Measurements from ENCODE around the gene SLC5A9. TPM values are rescaled to one million over a fixed set of nuclear protein-coding genes. Genes with fewer than 3 reads are reported as not detected.

Gene SLC5A9
- total RNA-seq (ENCODE audit: low replicate concordance): not detected in 2 replicates

DNA sequence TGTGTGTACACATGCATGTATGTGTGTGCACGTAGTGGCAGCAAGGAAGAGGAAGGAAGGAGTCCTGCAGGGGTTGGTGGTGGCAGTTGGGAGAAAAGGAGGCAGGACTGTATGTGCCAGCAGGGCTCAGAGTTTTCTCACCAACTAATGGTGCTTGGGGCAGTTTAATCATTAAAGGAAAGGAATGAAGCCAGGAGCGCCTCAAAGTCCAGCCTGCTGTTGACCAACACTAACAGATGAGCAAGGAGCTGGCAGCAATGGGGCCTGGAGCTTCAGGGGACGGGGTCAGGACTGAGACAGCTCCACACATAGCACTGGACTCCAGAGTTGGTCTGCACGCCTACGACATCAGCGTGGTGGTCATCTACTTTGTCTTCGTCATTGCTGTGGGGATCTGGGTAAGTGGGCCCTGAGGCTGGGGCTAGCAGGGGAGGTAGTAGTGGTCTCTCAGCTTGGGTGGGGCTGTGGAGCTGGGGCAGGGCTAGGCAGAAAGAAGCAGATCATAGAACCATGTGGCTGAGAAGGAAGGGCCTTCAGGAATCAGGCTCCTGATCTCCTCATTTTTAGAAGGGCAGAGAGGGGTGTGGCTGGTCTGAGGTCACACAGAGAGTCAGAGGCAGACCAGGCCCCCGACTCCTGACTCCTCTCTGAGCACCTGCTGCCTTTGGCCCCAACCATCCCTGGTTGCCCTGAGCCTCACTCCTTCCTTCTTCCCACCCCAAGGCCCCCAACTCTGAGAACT lies at the start of gene SLC5A9:
Gene SLC5A9 (plus strand): TSS at position 216 of the 742 bp plus-strand sequence. CDS start 21 bp downstream, at position 237.
- H3K4me3 ChIP-seq (ENCODE audit: low read depth, low read length): no peak within 1 kb of the TSS
- TF ChIP-seq, protein P1, sequence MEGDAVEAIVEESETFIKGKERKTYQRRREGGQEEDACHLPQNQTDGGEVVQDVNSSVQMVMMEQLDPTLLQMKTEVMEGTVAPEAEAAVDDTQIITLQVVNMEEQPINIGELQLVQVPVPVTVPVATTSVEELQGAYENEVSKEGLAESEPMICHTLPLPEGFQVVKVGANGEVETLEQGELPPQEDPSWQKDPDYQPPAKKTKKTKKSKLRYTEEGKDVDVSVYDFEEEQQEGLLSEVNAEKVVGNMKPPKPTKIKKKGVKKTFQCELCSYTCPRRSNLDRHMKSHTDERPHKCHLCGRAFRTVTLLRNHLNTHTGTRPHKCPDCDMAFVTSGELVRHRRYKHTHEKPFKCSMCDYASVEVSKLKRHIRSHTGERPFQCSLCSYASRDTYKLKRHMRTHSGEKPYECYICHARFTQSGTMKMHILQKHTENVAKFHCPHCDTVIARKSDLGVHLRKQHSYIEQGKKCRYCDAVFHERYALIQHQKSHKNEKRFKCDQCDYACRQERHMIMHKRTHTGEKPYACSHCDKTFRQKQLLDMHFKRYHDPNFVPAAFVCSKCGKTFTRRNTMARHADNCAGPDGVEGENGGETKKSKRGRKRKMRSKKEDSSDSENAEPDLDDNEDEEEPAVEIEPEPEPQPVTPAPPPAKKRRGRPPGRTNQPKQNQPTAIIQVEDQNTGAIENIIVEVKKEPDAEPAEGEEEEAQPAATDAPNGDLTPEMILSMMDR (IDR thresholded peaks at IDR 0.05; ENCODE audit: insufficient read depth, low read length): no peak

DNA sequence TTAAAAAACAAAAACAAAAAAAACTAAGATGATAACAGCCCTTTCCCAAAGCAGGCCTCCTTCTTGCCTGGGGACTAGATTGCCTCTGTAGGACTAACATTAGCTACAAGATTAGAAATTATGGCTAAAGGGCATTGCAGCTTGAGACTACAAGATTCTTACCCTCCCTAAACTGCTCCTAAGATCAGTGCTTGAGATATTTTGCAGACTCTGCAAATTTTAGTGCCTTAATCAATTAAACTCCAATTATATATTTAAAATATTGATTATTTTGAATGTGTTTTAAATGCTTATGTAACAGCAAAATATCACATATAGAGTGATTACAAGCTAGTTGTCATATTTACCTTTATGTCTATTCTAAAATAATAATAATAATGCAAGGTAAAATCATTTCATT lies 47.4 kb upstream of the SLC5A9 start:
- H3K4me3 ChIP-seq (ENCODE audit: low read depth, low read length): no peak overlapping the region
- no peak for DNase-seq (ENCODE audit: low read depth)
- TF ChIP-seq, protein P1 (IDR thresholded peaks at IDR 0.05; ENCODE audit: insufficient read depth, low read length): no peak

More for the DNA sequence above, at the start of gene SLC5A9:
- no peak for DNase-seq (ENCODE audit: low read depth)

DNA sequence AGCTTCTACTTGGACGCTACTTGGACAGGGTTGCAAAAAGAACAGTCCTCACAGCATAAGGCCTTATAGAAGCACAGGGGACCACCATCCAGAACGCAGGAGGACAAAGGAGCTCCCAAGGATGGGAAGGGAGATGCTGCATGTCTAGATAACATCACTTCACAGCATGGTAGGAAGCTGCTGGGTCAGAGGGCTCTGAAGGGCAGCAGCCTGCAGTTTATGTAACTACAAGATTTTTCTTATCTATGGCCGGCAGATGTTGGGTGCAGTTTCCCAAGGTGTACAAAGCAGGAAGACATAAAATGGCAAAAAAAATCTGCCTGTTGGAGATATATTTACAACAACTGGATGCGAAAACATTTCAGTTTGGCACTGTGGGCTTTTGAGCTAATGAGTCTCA lies 45.3 kb upstream of the SLC5A9 start:
- TF ChIP-seq, protein P1 (IDR thresholded peaks at IDR 0.05; ENCODE audit: insufficient read depth, low read length): no peak
- no peak overlapping the region for H3K4me3 ChIP-seq (ENCODE audit: low read depth, low read length)
- no peak for DNase-seq (ENCODE audit: low read depth)

DNA sequence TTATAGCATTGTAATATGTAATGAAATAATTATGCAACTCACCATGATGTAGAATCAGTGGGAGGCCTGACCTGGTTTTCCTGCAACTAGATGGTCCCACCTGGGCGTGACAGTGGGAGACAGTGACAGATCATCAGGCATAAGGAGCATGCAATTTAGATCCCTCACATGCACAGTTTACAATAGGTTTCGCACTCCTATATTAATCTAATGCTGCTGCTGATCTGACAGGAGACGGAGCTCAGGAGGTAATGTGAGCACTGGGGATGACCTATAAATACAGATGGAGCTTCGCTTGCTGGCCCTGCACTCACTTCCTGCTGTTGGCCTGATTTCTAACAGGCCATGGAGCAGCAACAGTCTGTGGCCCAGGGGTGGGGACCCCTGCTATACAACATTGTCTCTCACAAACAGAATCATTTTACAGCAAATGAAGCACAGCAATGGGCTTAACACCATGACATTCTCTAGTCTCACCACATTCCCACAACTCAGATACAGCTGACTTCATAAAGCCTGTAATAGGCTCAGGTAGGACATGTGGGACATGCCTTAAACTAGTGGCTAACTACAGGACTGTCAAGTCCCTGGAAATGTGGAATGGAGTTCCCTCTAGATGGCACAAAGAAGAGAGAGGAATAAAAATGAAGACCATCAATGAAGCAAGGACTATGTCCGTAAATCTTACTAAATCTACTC lies 40.7 kb upstream of the SLC5A9 start:
- TF ChIP-seq, protein P1 (IDR thresholded peaks at IDR 0.05; ENCODE audit: insufficient read depth, low read length): no peak
- no peak for DNase-seq (ENCODE audit: low read depth)
- H3K4me3 ChIP-seq (ENCODE audit: low read depth, low read length): no peak overlapping the region

DNA sequence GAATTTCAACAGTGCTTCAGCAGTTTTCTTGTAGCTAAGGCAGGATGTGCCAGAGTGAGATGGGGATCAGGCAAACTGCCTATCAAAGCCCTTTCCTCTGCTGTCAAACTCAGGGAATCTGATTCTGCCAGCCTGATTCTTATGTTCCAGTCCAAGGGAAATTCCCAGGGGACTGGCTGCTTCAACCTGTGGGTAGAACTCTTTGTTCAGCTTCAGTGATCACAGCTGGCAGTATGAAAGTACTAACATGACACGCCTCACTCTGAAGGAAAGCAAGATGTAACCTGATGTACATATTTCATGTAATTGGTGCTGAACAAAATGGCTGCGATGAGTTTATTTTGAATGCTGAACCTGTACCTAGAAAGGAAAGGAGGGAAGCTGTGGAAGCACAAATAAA lies 40.1 kb upstream of the SLC5A9 start:
- TF ChIP-seq, protein P1 (IDR thresholded peaks at IDR 0.05; ENCODE audit: insufficient read depth, low read length): no peak
- no peak for DNase-seq (ENCODE audit: low read depth)
- no peak overlapping the region for H3K4me3 ChIP-seq (ENCODE audit: low read depth, low read length)

DNA sequence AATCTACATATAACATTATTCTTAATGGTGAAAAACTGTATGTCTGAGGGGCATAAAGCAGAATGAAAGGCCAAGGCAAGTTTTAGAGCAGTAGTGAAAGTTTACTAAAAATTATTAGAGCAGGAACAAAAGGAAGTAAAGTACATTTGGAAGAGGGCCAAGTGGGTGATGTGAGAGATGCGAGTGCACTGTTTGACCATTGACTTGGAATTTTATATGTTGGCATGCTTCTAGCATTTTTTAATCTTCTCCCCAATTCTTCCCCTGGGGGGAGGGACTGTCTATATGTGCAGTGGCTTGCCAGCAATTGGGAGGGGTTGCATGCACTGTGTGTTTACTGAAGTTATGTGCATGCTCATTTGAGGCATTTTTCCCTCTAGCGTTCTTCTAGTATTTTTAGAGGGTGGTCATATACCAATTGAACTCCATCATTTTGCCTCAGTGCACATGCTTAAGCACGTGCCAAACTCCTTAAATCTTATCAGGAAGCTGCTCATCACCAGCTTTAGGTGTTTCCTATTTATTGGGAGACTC lies 36.1 kb upstream of the SLC5A9 start:
- no peak overlapping the region for H3K4me3 ChIP-seq (ENCODE audit: low read depth, low read length)
- no peak for DNase-seq (ENCODE audit: low read depth)
- TF ChIP-seq, protein P1 (IDR thresholded peaks at IDR 0.05; ENCODE audit: insufficient read depth, low read length): no peak
